HepG2 (cell line): ENCODE data around the gene ANKRD44. TPM values are rescaled to one million over a fixed set of nuclear protein-coding genes. Genes with fewer than 3 reads are reported as not detected.

Experiments
- ATAC-seq: fragments of 200-7000 bp; cut with Tn5 transposase; 3 replicates; pipeline ENCODE4 v1.9.1; 2020; ENCODE audit warnings: mild to moderate bottlenecking, moderate library complexity
- BruUV-seq: library from RNA; stranded (reverse); fragments of 400-500 nt; replicated peaks from 2 replicates; lab custom pipeline; 2021; lab: Mats Ljungman, UMichigan
- CTCF ChIA-PET: fragments of 300-600 bp; formaldehyde crosslinking; extraction: SDS; loops from one replicate; lab custom pipeline; 2021; ENCODE audit warnings: low total read pairs, inconsistent platforms, low intra/inter-chr PET ratio; lab: Yijun Ruan, JAX
- POLR2A ChIA-PET: fragments of 350-600 bp; sonication (Branson Sonifier 250); formaldehyde crosslinking; loops from one replicate; lab custom pipeline; 2020; ENCODE audit warnings: antibody characterized with exemption, inconsistent platforms; lab: Yijun Ruan, JAX
- DNase-seq: peaks from one replicate; pipeline ENCODE4 v3.0.0-alpha.2; 2015; ENCODE audit warnings: low spot score
- FAIRE-seq: peaks from 3 replicates; lab custom pipeline; 2011; peaks lifted over from hg19 to GRCh38; lab: Jason Lieb, UNC
- H2AFZ ChIP-seq: one replicate; pipeline ENCODE4 v1.6.1; 2011; ENCODE audit warnings: low read length, inconsistent platforms
- H3K27ac ChIP-seq: fragments of 300-600 bp; 3 replicates; pipeline ENCODE4 v1.8.0; 2011; ENCODE audit warnings: mixed run types, mild to moderate bottlenecking, mixed read lengths, low read length, inconsistent platforms; ENCODE audit not compliant: insufficient read depth; ENCODE audit errors: extremely low read length
- H3K27me3 ChIP-seq, 2 experiments: fragments of 200-600 bp in 1 of 2; 2 replicates in 1 of 2; 3 replicates in 1 of 2; pipeline versions ENCODE4 v1.6.0 to v1.8.0; 2011; ENCODE audit warnings: low read length in 2 of 2, mild to moderate bottlenecking in 2 of 2, moderate library complexity in 2 of 2, inconsistent platforms in 1 of 2; ENCODE audit not compliant: insufficient read depth in 2 of 2, control insufficient read depth in 1 of 2
- H3K36me3 ChIP-seq, 2 experiments: fragments of 200-600 bp in 1 of 2; replicated peaks in 1 of 2; 2 replicates in 1 of 2; 3 replicates in 1 of 2; pipeline versions ENCODE4 v1.5.1 to v1.8.0; 2011; ENCODE audit warnings: low read length in 2 of 2, inconsistent platforms in 1 of 2; ENCODE audit not compliant: insufficient read depth in 2 of 2, control insufficient read depth in 1 of 2
- H3K4me1 ChIP-seq: 2 replicates; pipeline ENCODE4 v1.5.1; 2012; ENCODE audit warnings: low read length, inconsistent platforms; ENCODE audit not compliant: insufficient read depth
- H3K4me2 ChIP-seq: 2 replicates; pipeline ENCODE4 v1.6.0; 2011; ENCODE audit warnings: low read depth, low read length, inconsistent platforms
- H3K4me3 ChIP-seq, 3 experiments: fragments of 200-600 bp in 1 of 3; sonication (generic), shearing (Covaris generic) in 1 of 3; replicated peaks in 1 of 3; 2 replicates each; pipeline ENCODE4 v1.5.1; 2011 to 2016; ENCODE audit warnings: low read length in 3 of 3, inconsistent platforms in 2 of 3, low read depth in 2 of 3, mild to moderate bottlenecking in 2 of 3, control low read depth in 1 of 3, mixed read lengths in 1 of 3; ENCODE audit not compliant: insufficient read depth in 1 of 3
- H3K79me2 ChIP-seq: one replicate; pipeline ENCODE4 v1.6.1; 2011; ENCODE audit warnings: low read length, inconsistent platforms; ENCODE audit not compliant: insufficient read depth
- H3K9ac ChIP-seq: 2 replicates; pipeline ENCODE4 v1.6.0; 2011; ENCODE audit warnings: mild to moderate bottlenecking, low read depth, low read length, inconsistent platforms; ENCODE audit not compliant: insufficient read depth
- H3K9me3 ChIP-seq: 2 replicates; pipeline ENCODE4 v1.5.1; 2012; ENCODE audit warnings: mild to moderate bottlenecking, low read length
- H4K20me1 ChIP-seq: 2 replicates; pipeline ENCODE4 v1.6.0; 2011; ENCODE audit warnings: inconsistent platforms, mild to moderate bottlenecking, low read length, moderate library complexity; ENCODE audit not compliant: insufficient read depth
- MIER3 ChIP-seq: IDR thresholded peaks from 2 replicates; pipeline ENCODE4 v1.6.1; 2016; ENCODE audit warnings: missing compliant biosample characterization, borderline replicate concordance
- ZFP41 ChIP-seq: sonication (generic); formaldehyde crosslinking; IDR thresholded peaks from 2 replicates; pipeline ENCODE4 v1.4.0; 2020; ENCODE audit warnings: mild to moderate bottlenecking, missing genetic modification reagents, borderline replicate concordance
- WGBS: methylation state at CpG from one replicate; pipeline ENCODE4 v1.1.6; 2017; ENCODE audit warnings: low lambda C conversion rate; 5-methylcytosine and 5-hydroxymethylcytosine counted together
- in situ Hi-C: cut with HindIII; loops from 2 replicates; pipeline ENCODE4 v1.10.0; 2017; ENCODE audit warnings: low pct_unique_long_range_greater_than_20kb; ENCODE audit not compliant: extremely low pct_ligation_motif_present
- intact Hi-C: fragments of 100-400 bp; cut with micrococcal nuclease; formaldehyde crosslinking; loops from one replicate; pipeline ENCODE4 v1.10.0; 2022; ENCODE audit not compliant: unreplicated experiment
- polyA plus RNA-seq, 8 experiments: library from polyadenylated mRNA; depleted of rRNA in 3 of 8; stranded (reverse) in 7 of 8; unstranded in 1 of 8; fragments of >200 nt; fragmentation: Illumina TruSeq in 4 of 8; extraction: Trizol in 4 of 8; gene quantifications; 2 replicates each; pipeline versions ENCODE4 v1.2.1 to v1.2.3, GENCODE V29; 2011 to 2016; ENCODE audit warnings: low read depth in 4 of 8, missing spikeins in 1 of 8, mixed read lengths in 1 of 8; ENCODE audit not compliant: insufficient read depth in 1 of 8
- total RNA-seq, 5 experiments: library from RNA; depleted of rRNA; stranded (reverse); fragments of >200 nt; fragmentation: Illumina TruSeq; extraction: Trizol; gene quantifications; 2 replicates each; pipeline ENCODE4 v1.2.3, GENCODE V29; 2016; ENCODE audit warnings: low read depth in 1 of 5
- TF ChIP-seq, protein P1 (sequence below): sonication (generic); formaldehyde crosslinking; IDR thresholded peaks from 2 replicates; pipeline ENCODE4 v1.4.0; 2020; ENCODE audit warnings: missing genetic modification reagents
- TF ChIP-seq, protein P2 (sequence below): sonication (generic); formaldehyde crosslinking; IDR thresholded peaks from 2 replicates; pipeline ENCODE4 v1.4.0; 2020; ENCODE audit warnings: missing genetic modification reagents, borderline replicate concordance

The ANKRD44 gene
- total and polyA plus RNA-seq, 2 of the 13 experiments (the other 11 are each of a cell fraction or from before 2014, with no cell fraction given), result 0.04 to 0.11 TPM

DNA sequence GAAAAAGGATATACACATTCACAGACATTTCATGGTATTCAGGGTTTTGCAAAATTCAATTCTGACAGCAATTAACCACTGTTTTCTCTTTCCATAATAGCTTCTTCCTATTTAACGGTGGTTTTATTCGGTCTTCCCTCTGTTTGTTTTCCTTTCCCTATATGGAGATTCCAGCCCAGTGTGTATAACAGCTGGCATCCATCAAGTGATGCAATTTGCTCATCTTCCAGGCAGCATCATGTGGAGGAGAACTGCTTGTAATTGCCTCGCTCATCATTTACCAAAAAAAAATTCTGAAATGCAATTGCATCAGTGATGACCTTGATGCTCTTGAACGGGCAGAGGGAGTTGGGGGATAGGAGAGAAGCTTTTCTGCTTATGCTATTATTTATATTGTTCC lies 218.1 kb downstream of the ANKRD44 start:
- Histone ChIP-seq H3K27me3 (no peaks in the 10 kb centered on the region; a peak in 1 of 5 replicates), H2AFZ (no peak overlapping the region), H3K4me1 (no peaks in the 10 kb centered on the region), H3K4me3 (no peak overlapping the region), H3K9me3 (no peaks in the 10 kb centered on the region), H3K79me2 (no peaks in the 10 kb centered on the region), H3K36me3 (no peaks in the 10 kb centered on the region), H4K20me1 (no peaks in the 10 kb centered on the region), H3K27ac (no peak overlapping the region), H3K4me2 (no peak overlapping the region), H3K9ac (no peak overlapping the region)
- no peak for FAIRE-seq
- DNase-seq, result no peak
- in situ Hi-C loops (no loop called here), intact Hi-C loops (no loop called here)
- 4% methylated on average over 4 of the region's 4 CpGs for WGBS
- no peak for ATAC-seq
- ChIA-PET POLR2A (no interaction called here), CTCF (no interaction called here)
- no peak for TF ChIP-seq MIER3
- TF ChIP-seq, protein P1, sequence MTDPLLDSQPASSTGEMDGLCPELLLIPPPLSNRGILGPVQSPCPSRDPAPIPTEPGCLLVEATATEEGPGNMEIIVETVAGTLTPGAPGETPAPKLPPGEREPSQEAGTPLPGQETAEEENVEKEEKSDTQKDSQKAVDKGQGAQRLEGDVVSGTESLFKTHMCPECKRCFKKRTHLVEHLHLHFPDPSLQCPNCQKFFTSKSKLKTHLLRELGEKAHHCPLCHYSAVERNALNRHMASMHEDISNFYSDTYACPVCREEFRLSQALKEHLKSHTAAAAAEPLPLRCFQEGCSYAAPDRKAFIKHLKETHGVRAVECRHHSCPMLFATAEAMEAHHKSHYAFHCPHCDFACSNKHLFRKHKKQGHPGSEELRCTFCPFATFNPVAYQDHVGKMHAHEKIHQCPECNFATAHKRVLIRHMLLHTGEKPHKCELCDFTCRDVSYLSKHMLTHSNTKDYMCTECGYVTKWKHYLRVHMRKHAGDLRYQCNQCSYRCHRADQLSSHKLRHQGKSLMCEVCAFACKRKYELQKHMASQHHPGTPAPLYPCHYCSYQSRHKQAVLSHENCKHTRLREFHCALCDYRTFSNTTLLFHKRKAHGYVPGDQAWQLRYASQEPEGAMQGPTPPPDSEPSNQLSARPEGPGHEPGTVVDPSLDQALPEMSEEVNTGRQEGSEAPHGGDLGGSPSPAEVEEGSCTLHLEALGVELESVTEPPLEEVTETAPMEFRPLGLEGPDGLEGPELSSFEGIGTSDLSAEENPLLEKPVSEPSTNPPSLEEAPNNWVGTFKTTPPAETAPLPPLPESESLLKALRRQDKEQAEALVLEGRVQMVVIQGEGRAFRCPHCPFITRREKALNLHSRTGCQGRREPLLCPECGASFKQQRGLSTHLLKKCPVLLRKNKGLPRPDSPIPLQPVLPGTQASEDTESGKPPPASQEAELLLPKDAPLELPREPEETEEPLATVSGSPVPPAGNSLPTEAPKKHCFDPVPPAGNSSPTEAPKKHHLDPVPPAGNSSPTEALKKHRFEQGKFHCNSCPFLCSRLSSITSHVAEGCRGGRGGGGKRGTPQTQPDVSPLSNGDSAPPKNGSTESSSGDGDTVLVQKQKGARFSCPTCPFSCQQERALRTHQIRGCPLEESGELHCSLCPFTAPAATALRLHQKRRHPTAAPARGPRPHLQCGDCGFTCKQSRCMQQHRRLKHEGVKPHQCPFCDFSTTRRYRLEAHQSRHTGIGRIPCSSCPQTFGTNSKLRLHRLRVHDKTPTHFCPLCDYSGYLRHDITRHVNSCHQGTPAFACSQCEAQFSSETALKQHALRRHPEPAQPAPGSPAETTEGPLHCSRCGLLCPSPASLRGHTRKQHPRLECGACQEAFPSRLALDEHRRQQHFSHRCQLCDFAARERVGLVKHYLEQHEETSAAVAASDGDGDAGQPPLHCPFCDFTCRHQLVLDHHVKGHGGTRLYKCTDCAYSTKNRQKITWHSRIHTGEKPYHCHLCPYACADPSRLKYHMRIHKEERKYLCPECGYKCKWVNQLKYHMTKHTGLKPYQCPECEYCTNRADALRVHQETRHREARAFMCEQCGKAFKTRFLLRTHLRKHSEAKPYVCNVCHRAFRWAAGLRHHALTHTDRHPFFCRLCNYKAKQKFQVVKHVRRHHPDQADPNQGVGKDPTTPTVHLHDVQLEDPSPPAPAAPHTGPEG (CRISPR knock-in tag), result no peak
- TF ChIP-seq, protein P2, sequence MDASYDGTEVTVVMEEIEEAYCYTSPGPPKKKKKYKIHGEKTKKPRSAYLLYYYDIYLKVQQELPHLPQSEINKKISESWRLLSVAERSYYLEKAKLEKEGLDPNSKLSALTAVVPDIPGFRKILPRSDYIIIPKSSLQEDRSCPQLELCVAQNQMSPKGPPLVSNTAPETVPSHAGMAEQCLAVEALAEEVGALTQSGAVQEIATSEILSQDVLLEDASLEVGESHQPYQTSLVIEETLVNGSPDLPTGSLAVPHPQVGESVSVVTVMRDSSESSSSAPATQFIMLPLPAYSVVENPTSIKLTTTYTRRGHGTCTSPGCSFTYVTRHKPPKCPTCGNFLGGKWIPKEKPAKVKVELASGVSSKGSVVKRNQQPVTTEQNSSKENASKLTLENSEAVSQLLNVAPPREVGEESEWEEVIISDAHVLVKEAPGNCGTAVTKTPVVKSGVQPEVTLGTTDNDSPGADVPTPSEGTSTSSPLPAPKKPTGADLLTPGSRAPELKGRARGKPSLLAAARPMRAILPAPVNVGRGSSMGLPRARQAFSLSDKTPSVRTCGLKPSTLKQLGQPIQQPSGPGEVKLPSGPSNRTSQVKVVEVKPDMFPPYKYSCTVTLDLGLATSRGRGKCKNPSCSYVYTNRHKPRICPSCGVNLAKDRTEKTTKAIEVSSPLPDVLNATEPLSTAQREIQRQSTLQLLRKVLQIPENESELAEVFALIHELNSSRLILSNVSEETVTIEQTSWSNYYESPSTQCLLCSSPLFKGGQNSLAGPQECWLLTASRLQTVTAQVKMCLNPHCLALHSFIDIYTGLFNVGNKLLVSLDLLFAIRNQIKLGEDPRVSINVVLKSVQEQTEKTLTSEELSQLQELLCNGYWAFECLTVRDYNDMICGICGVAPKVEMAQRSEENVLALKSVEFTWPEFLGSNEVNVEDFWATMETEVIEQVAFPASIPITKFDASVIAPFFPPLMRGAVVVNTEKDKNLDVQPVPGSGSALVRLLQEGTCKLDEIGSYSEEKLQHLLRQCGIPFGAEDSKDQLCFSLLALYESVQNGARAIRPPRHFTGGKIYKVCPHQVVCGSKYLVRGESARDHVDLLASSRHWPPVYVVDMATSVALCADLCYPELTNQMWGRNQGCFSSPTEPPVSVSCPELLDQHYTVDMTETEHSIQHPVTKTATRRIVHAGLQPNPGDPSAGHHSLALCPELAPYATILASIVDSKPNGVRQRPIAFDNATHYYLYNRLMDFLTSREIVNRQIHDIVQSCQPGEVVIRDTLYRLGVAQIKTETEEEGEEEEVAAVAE (CRISPR knock-in tag), result no peak
- TF ChIP-seq ZFP41, result no peak
- no TSS peak for BruUV-seq
